ENCODE data around the gene PCDHA12. TPM values are rescaled to one million over a fixed set of nuclear protein-coding genes. Genes with fewer than 3 reads are reported as not detected.
"Not testable (repeated sequence)": the region's sequence is repeated elsewhere in the genome, so short reads cannot be mapped to it uniquely, and the experiment has no call there.

Gene PCDHA12
- total and polyA plus RNA-seq, 11 donors = 0.08 to 0.97 (median 0.09) TPM; not detected in 7

GRCh38 chr5:140833993-140834392 lies 41.1 kb upstream of the PCDHA12 start, which contains the start of gene PCDHA7:
PCDHA7 (plus strand) TSS chr5:140834269; CDS start chr5:140834384, 115 bp downstream.
- peaks cover 9 to 90% (median 24%) of the 10 kb centered on the region in 9 donors for H3K27me3 ChIP-seq
- H3K4me1 ChIP-seq = no peaks in the 10 kb centered on the region
- ATAC-seq (no peak), DNase-seq (no peak)
- intact Hi-C loops (cut with DNase I) = loop anchor here in 2 of 10 donors (10.0 kb wide), 2 partner anchors 211 to 221 kb away; partner anchors contain the start of gene PCDHB1 (in 1 of the 2)
- no peaks in the 10 kb centered on the region for H3K36me3 ChIP-seq
- no peak within 1 kb of the TSS for H3K27ac ChIP-seq
- TF ChIP-seq CTCF (IDR thresholded peaks at IDR 0.05) (peak in 5 of 12 donors; percentile 9 to 33 (median 23)), POLR2A (IDR thresholded peaks at IDR 0.05) (no peak)
- peaks cover 0 to 41% (median 13%) of the 10 kb centered on the region in 12 donors for H3K9me3 ChIP-seq
- whole genome bisulfite sequencing, 4 donors = 6 to 15% (median 8%) methylated on average over 8 of the region's 8 CpGs
- H3K4me3 ChIP-seq = peak within 1 kb of the TSS in 5 of 12 donors; percentile 18 to 41 (median 34)

- DNase-seq, H3K4me1 ChIP-seq, H3K27ac ChIP-seq, H3K36me3 ChIP-seq, ATAC-seq: not testable (repeated sequence)
- Histone ChIP-seq H3K9me3 (peaks cover 0 to 36% (median 11%) of the 10 kb centered on the region in 12 donors), H3K27me3 (peaks cover 9 to 90% (median 27%) of the 10 kb centered on the region in 9 donors), H3K4me3 (peak overlapping the region in 5 of 12 donors; percentile 18 to 41 (median 34))
- intact Hi-C loops (cut with DNase I) = loop anchor here in 2 of 10 donors (10.0 kb wide), 2 partner anchors 210 to 220 kb away; partner anchors contain the start of gene PCDHB1 (in 1 of the 2)
- 14 to 35% (median 21%) methylated on average over 21 to 27 of the region's 38 CpGs for WGBS, 4 donors
Measured at GRCh38 chr5:140834439-140835008, 40.6 kb upstream of the PCDHA12 start.

- DNase-seq (peak in 2 of 5 donors; percentile 21 to 55), ATAC-seq (no peak)
- H3K4me1 ChIP-seq = no peaks in the 10 kb centered on the region
- intact Hi-C loops (cut with DNase I) = loop anchor here in 2 of 10 donors (10.0 kb wide), 2 partner anchors 209 to 219 kb away; partner anchors contain the start of gene PCDHB1 (in 1 of the 2)
- H3K27ac ChIP-seq = no peak overlapping the region
- no peak for TF ChIP-seq CTCF (IDR thresholded peaks at IDR 0.05)
- TF ChIP-seq POLR2A (IDR thresholded peaks at IDR 0.05) = no peak
- no peaks in the 10 kb centered on the region for H3K36me3 ChIP-seq
- peaks cover 0 to 31% (median 8%) of the 10 kb centered on the region in 12 donors for H3K9me3 ChIP-seq
- no peak overlapping the region for H3K4me3 ChIP-seq
- 33 to 50% (median 44%) methylated on average over 36 to 103 of the region's 103 CpGs for WGBS, 4 donors
- H3K27me3 ChIP-seq = peaks cover 9 to 91% (median 24%) of the 10 kb centered on the region in 9 donors
Measured at GRCh38 chr5:140835622-140836510, 39.2 kb upstream of the PCDHA12 start.

GRCh38 chr5:140840978-140841962 lies 33.8 kb upstream of the PCDHA12 start, which contains the start of gene PCDHA8:
PCDHA8 (plus strand) TSS chr5:140841187; CDS start chr5:140841322, 135 bp downstream.
- TF ChIP-seq POLR2A (IDR thresholded peaks at IDR 0.05) = no peak
- peak in 5 of 12 donors; percentile 8 to 22 (median 20) for TF ChIP-seq CTCF (IDR thresholded peaks at IDR 0.05)
- H3K4me3 ChIP-seq = no peak within 1 kb of the TSS
- H3K4me1 ChIP-seq = no peaks in the 10 kb centered on the region
- intact Hi-C loops (cut with DNase I) = no loop called here
- DNase-seq (no peak), ATAC-seq (no peak)
- H3K27ac ChIP-seq = no peak within 1 kb of the TSS
- 19 to 27% (median 22%) methylated on average over 23 to 47 of the region's 47 CpGs for WGBS, 4 donors
- H3K36me3 ChIP-seq = no peaks in the 10 kb centered on the region
- H3K27me3 ChIP-seq = peaks cover 0 to 79% (median 13%) of the 10 kb centered on the region in 9 donors
- H3K9me3 ChIP-seq = peaks cover 0 to 44% (median 9%) of the 10 kb centered on the region in 12 donors
